HG02571 (cell line): ENCODE results near the gene PLK3.
"Not testable (repeated sequence)": the region's sequence is repeated elsewhere in the genome, so short reads cannot be mapped to it uniquely, and the experiment has no call there.

Experiments
- ATAC-seq: cut with Tn5 transposase; IDR thresholded peaks from one replicate; pipeline ENCODE4 v1.9.1; 2021; ENCODE audit warnings: mild to moderate bottlenecking, moderate library complexity; ENCODE audit not compliant: unreplicated experiment

Gene PLK3

GRCh38 chr1:44799770-44800584 is at the start of gene PLK3:
Gene PLK3 (plus strand): TSS chr1:44800377. CDS start chr1:44800464, 87 bp downstream.
- peak; percentile 79 for ATAC-seq

GRCh38 chr1:44757420-44757819 is 42.8 kb upstream of the PLK3 start:
- ATAC-seq, result no peak

GRCh38 chr1:44759077-44759476 is 41.1 kb upstream of the PLK3 start:
- ATAC-seq, result no peak

GRCh38 chr1:44760876-44761275 is 39.3 kb upstream of the PLK3 start:
- ATAC-seq, result no peak

GRCh38 chr1:44766421-44766820 is 33.8 kb upstream of the PLK3 start:
- ATAC-seq, result not testable (repeated sequence)

GRCh38 chr1:44775078-44775929 is 24.9 kb upstream of the PLK3 start, which contains the start of gene RPS8:
Gene RPS8 (plus strand): TSS chr1:44775540. CDS start chr1:44775597, 57 bp downstream.
- ATAC-seq, result peak; percentile 71

GRCh38 chr1:44775930-44776729 is 24.0 kb upstream of the PLK3 start:
- ATAC-seq, result peak; percentile 17

- ATAC-seq, result no peak
Observed at GRCh38 chr1:44776730-44777068, 23.5 kb upstream of the PLK3 start.

- ATAC-seq, result no peak
Observed at GRCh38 chr1:44777547-44777946, 22.6 kb upstream of the PLK3 start.

- no peak for ATAC-seq
Observed at GRCh38 chr1:44777969-44778635, 22.1 kb upstream of the PLK3 start.

- no peak for ATAC-seq
Observed at GRCh38 chr1:44778705-44779576, 21.2 kb upstream of the PLK3 start.

- no peak for ATAC-seq
Observed at GRCh38 chr1:44780583-44781121, 19.5 kb upstream of the PLK3 start.

- ATAC-seq, result no peak
Observed at GRCh38 chr1:44783697-44784093, 16.5 kb upstream of the PLK3 start.

GRCh38 chr1:44784094-44785028 is 15.8 kb upstream of the PLK3 start:
- no peak for ATAC-seq

- no peak for ATAC-seq
Observed at GRCh38 chr1:44785029-44785380, 15.2 kb upstream of the PLK3 start.

- ATAC-seq, result no peak
Observed at GRCh38 chr1:44785501-44786137, 14.6 kb upstream of the PLK3 start.

- ATAC-seq, result no peak
Observed at GRCh38 chr1:44786138-44786840, 13.9 kb upstream of the PLK3 start.
